Neural progenitor cell (in vitro differentiated cells): Measurements from ENCODE around the gene TMEM233. TPM values are rescaled to one million over a fixed set of nuclear protein-coding genes. Genes with fewer than 3 reads are reported as not detected.

Experiments used
- DNase-seq: peaks from one replicate; pipeline ENCODE4 v3.0.0-alpha.2; 2016; ENCODE audit warnings: low spot score
- H2AFZ ChIP-seq: fragments of 200-600 bp; sonication (generic); replicated peaks from 2 replicates; pipeline ENCODE4 v1.6.1; 2016; ENCODE audit warnings: antibody characterized with exemption
- H3F3A ChIP-seq: fragments of 200-600 bp; sonication (generic); 2 replicates; pipeline ENCODE4 v1.6.1; 2016; ENCODE audit warnings: antibody characterized with exemption, low read depth
- H3K27ac ChIP-seq: fragments of 200-600 bp; sonication (generic); 2 replicates; pipeline ENCODE4 v1.5.1; 2016; ENCODE audit warnings: mild to moderate bottlenecking
- H3K27me3 ChIP-seq: fragments of 200-600 bp; sonication (generic); 2 replicates; pipeline ENCODE4 v1.6.1; 2016; ENCODE audit warnings: mild to moderate bottlenecking, moderate library complexity
- H3K36me3 ChIP-seq: fragments of 200-600 bp; sonication (generic); 2 replicates; pipeline ENCODE4 v1.5.1; 2016
- H3K4me1 ChIP-seq: fragments of 200-600 bp; sonication (generic); 2 replicates; pipeline ENCODE4 v1.6.1; 2016; ENCODE audit warnings: mixed run types
- H3K4me2 ChIP-seq: fragments of 200-600 bp; sonication (generic); 2 replicates; pipeline ENCODE4 v1.6.1; 2016
- H3K4me3 ChIP-seq: fragments of 200-600 bp; sonication (generic); 2 replicates; pipeline ENCODE4 v1.5.1; 2016
- H3K79me2 ChIP-seq: fragments of 200-600 bp; sonication (generic); 2 replicates; pipeline ENCODE4 v1.6.1; 2016; ENCODE audit warnings: low read depth
- H3K9ac ChIP-seq: fragments of 200-600 bp; sonication (generic); 2 replicates; pipeline ENCODE4 v1.6.1; 2016
- H3K9me3 ChIP-seq: fragments of 200-600 bp; sonication (generic); 2 replicates; pipeline ENCODE4 v1.5.1; 2016; ENCODE audit warnings: low read depth
- H4K20me1 ChIP-seq: fragments of 200-600 bp; sonication (generic); 2 replicates; pipeline ENCODE4 v1.6.1; 2016; ENCODE audit warnings: low read depth
- H3K27ac Mint-ChIP-seq: 3 replicates; pipeline ENCODE4 v1.8.0; 2021; ENCODE audit warnings: mixed read lengths
- H3K27me3 Mint-ChIP-seq: 2 replicates; pipeline ENCODE4 v1.8.0; 2022; ENCODE audit warnings: low read depth, mild to moderate bottlenecking, inconsistent platforms, moderate library complexity, mixed read lengths; ENCODE audit not compliant: insufficient read depth
- H3K36me3 Mint-ChIP-seq: 3 replicates; pipeline ENCODE4 v1.8.0; 2021; ENCODE audit warnings: mixed read lengths
- H3K4me1 Mint-ChIP-seq: 3 replicates; pipeline ENCODE4 v1.8.0; 2021; ENCODE audit warnings: mixed read lengths
- H3K4me3 Mint-ChIP-seq: 3 replicates; pipeline ENCODE4 v1.8.0; 2021; ENCODE audit warnings: mild to moderate bottlenecking, moderate library complexity, mixed read lengths
- H3K9me3 Mint-ChIP-seq: 3 replicates; pipeline ENCODE4 v1.8.0; 2020; ENCODE audit warnings: mixed read lengths
- EZH2 ChIP-seq: fragments of 200-600 bp; sonication (generic); IDR thresholded peaks from 2 replicates; pipeline ENCODE4 v1.6.1; 2017; ENCODE audit warnings: antibody characterized with exemption, mild to moderate bottlenecking, moderate library complexity
- EZH2phosphoT487 ChIP-seq: fragments of 200-600 bp; sonication (generic); IDR thresholded peaks from 2 replicates; pipeline ENCODE4 v1.6.1; 2017; ENCODE audit warnings: antibody characterized with exemption
- total RNA-seq: library from RNA; depleted of rRNA; stranded (reverse); fragments of >200 nt; gene quantifications from 2 replicates; pipeline ENCODE4 v1.2.3, GENCODE V29; 2015; ENCODE audit warnings: low replicate concordance
- TF ChIP-seq, protein P1 (sequence below): fragments of 200-600 bp; sonication (generic); IDR thresholded peaks from 2 replicates; pipeline ENCODE4 v1.5.1; 2017; ENCODE audit warnings: antibody characterized with exemption, mild to moderate bottlenecking

The TMEM233 gene
- total RNA-seq, 1 donor from 2014 or later, result not detected

DNA sequence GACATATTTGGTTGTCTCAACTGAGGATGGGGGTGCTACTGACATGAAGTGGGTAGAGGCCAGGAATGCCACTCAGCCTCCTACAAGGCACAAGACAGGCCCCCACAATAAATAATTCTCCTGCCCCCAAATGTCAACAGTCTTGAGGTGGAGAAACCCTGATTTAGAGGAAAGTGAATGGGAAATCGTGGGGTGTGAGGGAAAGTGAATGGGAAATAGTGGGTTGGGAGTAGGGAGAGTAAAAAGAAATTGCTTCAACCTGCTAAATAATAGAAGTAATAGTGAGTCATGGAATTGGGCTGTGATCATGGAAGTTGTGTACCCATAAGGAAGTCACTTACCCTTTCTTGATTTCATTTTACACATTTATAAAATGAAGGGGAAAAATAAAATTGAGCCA, 16.7 kb upstream of the TMEM233 start:
- H3K36me3 ChIP-seq, result no peaks in the 10 kb centered on the region
- Mint-ChIP-seq H3K27ac (no peak overlapping the region), H3K27me3 (peaks cover 7% of the 10 kb centered on the region), H3K4me1 (no peaks in the 10 kb centered on the region), H3K4me3 (no peak overlapping the region), H3K9me3 (no peaks in the 10 kb centered on the region), H3K36me3 (no peaks in the 10 kb centered on the region)
- H4K20me1 ChIP-seq, result no peaks in the 10 kb centered on the region
- H2AFZ ChIP-seq, result no peak overlapping the region
- no peak overlapping the region for H3K4me2 ChIP-seq
- no peak overlapping the region for H3K4me3 ChIP-seq
- H3K27me3 ChIP-seq, result peaks cover 24% of the 10 kb centered on the region
- H3K79me2 ChIP-seq, result no peaks in the 10 kb centered on the region
- TF ChIP-seq EZH2phosphoT487 (no peak), EZH2 (no peak)
- TF ChIP-seq, protein P1, sequence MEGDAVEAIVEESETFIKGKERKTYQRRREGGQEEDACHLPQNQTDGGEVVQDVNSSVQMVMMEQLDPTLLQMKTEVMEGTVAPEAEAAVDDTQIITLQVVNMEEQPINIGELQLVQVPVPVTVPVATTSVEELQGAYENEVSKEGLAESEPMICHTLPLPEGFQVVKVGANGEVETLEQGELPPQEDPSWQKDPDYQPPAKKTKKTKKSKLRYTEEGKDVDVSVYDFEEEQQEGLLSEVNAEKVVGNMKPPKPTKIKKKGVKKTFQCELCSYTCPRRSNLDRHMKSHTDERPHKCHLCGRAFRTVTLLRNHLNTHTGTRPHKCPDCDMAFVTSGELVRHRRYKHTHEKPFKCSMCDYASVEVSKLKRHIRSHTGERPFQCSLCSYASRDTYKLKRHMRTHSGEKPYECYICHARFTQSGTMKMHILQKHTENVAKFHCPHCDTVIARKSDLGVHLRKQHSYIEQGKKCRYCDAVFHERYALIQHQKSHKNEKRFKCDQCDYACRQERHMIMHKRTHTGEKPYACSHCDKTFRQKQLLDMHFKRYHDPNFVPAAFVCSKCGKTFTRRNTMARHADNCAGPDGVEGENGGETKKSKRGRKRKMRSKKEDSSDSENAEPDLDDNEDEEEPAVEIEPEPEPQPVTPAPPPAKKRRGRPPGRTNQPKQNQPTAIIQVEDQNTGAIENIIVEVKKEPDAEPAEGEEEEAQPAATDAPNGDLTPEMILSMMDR, result no peak
- H3K4me1 ChIP-seq, result no peaks in the 10 kb centered on the region
- H3F3A ChIP-seq, result no peaks in the 10 kb centered on the region
- no peak overlapping the region for H3K9ac ChIP-seq
- H3K27ac ChIP-seq, result no peak overlapping the region
- no peak for DNase-seq
- H3K9me3 ChIP-seq, result no peaks in the 10 kb centered on the region

DNA sequence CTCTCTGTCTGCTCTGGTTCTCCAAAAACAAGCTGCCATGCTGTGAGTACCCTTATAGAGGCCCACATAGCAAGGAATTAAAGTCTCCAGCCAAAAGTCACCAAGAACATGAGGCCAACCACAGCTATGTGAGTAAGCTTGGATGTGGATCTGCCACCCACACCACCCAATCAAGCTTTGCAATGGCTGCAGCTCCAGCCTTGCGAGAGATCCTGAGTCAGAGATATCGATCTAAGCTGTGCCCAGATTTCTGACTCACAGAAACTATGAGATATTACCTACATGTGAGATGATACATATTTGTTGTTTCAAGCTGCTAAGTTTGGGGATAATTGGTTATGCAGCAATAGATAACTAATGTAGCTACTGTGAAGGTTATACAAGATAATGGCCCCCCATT, 15.5 kb upstream of the TMEM233 start:
- no peaks in the 10 kb centered on the region for H4K20me1 ChIP-seq
- no peak overlapping the region for H3K4me3 ChIP-seq
- H3F3A ChIP-seq, result no peaks in the 10 kb centered on the region
- H2AFZ ChIP-seq, result no peak overlapping the region
- H3K9me3 ChIP-seq, result no peaks in the 10 kb centered on the region
- H3K9ac ChIP-seq, result no peak overlapping the region
- Mint-ChIP-seq H3K4me1 (no peaks in the 10 kb centered on the region), H3K27me3 (peaks cover 5% of the 10 kb centered on the region), H3K27ac (no peak overlapping the region), H3K9me3 (no peaks in the 10 kb centered on the region), H3K36me3 (no peaks in the 10 kb centered on the region), H3K4me3 (no peak overlapping the region)
- peaks cover 32% of the 10 kb centered on the region for H3K27me3 ChIP-seq
- H3K79me2 ChIP-seq, result no peaks in the 10 kb centered on the region
- H3K4me2 ChIP-seq, result no peak overlapping the region
- H3K4me1 ChIP-seq, result no peaks in the 10 kb centered on the region
- H3K27ac ChIP-seq, result no peak overlapping the region
- no peaks in the 10 kb centered on the region for H3K36me3 ChIP-seq
- no peak for DNase-seq
- TF ChIP-seq, protein P1, result no peak
- TF ChIP-seq EZH2, result no peak
- TF ChIP-seq EZH2phosphoT487, result no peak

DNA sequence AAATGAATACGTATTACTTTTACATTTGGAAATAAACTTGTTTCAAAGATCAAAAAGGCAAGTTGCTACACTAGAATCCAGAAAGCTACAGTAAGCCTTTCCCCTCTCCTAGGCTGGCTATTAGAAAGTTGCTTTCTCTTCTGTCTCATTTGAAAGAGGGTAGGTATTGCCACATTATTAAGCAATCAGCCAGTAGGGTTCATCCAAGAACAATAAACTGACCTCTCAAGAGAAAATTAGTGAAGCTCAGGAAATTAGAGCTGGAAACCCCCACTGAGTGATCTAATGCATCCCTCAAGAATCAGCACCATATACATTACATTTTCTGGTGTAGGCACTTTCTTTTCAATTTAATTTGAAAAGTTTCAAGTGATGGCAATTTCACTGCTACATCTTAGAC, 4.5 kb upstream of the TMEM233 start:
- Mint-ChIP-seq H3K36me3 (no peaks in the 10 kb centered on the region), H3K27me3 (peaks cover 37% of the 10 kb centered on the region), H3K9me3 (peaks cover 3% of the 10 kb centered on the region), H3K4me3 (no peak overlapping the region), H3K4me1 (peaks cover 4% of the 10 kb centered on the region), H3K27ac (no peak overlapping the region)
- Histone ChIP-seq H3K9me3 (no peaks in the 10 kb centered on the region), H4K20me1 (peaks cover 16% of the 10 kb centered on the region), H3K4me2 (no peak overlapping the region), H3K4me1 (peaks cover 8% of the 10 kb centered on the region), H3F3A (no peaks in the 10 kb centered on the region), H3K27me3 (peaks cover 72% of the 10 kb centered on the region), H3K4me3 (no peak overlapping the region), H3K27ac (no peak overlapping the region), H3K36me3 (no peaks in the 10 kb centered on the region), H3K79me2 (no peaks in the 10 kb centered on the region), H2AFZ (no peak overlapping the region), H3K9ac (no peak overlapping the region)
- no peak for DNase-seq
- no peak for TF ChIP-seq EZH2phosphoT487
- TF ChIP-seq EZH2, result no peak
- TF ChIP-seq, protein P1, result no peak
